Adrenal gland (tissue), 5 donors: ENCODE measurements around the gene ARID5A.

Source experiments
- POLR2A ChIP-seq, 2 donors: fragments of 450-650 bp; IDR thresholded peaks; one replicate each; pipeline ENCODE4 v1.6.1; 2017; ENCODE audit warnings: antibody characterized with exemption in 2 of 2, mild to moderate bottlenecking in 2 of 2, moderate library complexity in 1 of 2
- TF ChIP-seq, protein P1 (sequence below), 6 experiments: fragments of 450-650 bp in 4 of 6; fragments of 200-600 bp in 2 of 6; sonication (generic) in 1 of 6; IDR thresholded peaks; 1 replicate in 5 of 6; 2 replicates in 1 of 6; pipeline versions ENCODE4 v1.5.1 to v1.8.0; 2016 to 2021; ENCODE audit warnings: antibody characterized with exemption in 6 of 6, mild to moderate bottlenecking in 2 of 6, moderate library complexity in 1 of 6
- donor health status: DM: no; HTN: no; CAD: no.

DNA sequence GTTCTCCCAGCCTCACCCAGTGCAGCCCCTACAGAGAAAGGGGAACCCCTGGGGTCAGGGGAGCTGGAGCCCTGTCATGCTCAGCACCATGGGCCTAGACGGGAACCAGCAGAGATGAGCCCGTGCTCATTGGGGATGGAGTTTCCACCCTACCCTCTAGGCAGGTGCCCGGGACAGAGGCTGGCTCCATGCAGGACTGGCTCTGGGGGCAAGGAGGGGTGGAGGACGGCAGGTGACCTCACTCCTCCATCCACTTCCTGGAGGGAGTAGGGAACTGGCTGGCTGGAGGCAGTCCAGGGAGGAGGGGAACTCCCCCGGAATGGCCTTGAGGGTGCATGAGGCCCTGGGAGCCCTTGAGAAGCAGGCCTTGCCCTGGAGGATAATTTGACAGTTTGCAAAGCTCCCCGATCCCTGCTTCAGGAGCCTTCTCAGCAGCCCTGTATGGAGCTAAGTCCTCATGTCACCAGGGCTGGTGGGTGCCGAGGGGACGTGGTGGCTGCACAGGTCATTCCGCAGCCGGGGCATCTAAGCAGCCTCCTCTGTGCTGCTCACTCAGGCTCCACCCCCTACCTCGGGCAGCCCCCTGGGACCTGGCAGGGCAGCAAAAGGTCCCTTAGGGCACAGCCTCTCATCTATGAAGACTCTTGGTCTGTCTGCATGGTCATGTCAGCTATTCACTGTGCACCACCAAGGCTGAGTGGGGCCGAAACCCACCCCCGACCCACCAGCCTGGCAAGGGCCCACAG, 33.5 kb upstream of the ARID5A start:
- TF ChIP-seq, protein P1, sequence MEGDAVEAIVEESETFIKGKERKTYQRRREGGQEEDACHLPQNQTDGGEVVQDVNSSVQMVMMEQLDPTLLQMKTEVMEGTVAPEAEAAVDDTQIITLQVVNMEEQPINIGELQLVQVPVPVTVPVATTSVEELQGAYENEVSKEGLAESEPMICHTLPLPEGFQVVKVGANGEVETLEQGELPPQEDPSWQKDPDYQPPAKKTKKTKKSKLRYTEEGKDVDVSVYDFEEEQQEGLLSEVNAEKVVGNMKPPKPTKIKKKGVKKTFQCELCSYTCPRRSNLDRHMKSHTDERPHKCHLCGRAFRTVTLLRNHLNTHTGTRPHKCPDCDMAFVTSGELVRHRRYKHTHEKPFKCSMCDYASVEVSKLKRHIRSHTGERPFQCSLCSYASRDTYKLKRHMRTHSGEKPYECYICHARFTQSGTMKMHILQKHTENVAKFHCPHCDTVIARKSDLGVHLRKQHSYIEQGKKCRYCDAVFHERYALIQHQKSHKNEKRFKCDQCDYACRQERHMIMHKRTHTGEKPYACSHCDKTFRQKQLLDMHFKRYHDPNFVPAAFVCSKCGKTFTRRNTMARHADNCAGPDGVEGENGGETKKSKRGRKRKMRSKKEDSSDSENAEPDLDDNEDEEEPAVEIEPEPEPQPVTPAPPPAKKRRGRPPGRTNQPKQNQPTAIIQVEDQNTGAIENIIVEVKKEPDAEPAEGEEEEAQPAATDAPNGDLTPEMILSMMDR (IDR thresholded peaks at IDR 0.05): no peak
- no peak for TF ChIP-seq POLR2A (IDR thresholded peaks at IDR 0.05)
